Retina (tissue), 1 donor: Measurements from ENCODE around the gene PSKH1.
"Not testable (repeated sequence)": the region's sequence is repeated elsewhere in the genome, so short reads cannot be mapped to it uniquely, and the experiment has no call there.

Experiments used
- DNase-seq: peaks from one replicate; pipeline ENCODE4 v3.0.0-alpha.2; 2016

PSKH1 gene

GRCh38 chr16:67892375-67892774 lies 679 bp upstream of the PSKH1 start:
- DNase-seq, result no peak

- no peak for DNase-seq
Measured at GRCh38 chr16:67893743-67894399, 817 bp downstream of the PSKH1 start.

GRCh38 chr16:67897231-67897630 lies 4.2 kb downstream of the PSKH1 start:
- DNase-seq, result no peak

- DNase-seq, result no peak
Measured at GRCh38 chr16:67901734-67902133, 8.7 kb downstream of the PSKH1 start.

GRCh38 chr16:67902831-67903230 lies 9.8 kb downstream of the PSKH1 start:
- DNase-seq, result no peak

- no peak for DNase-seq
Measured at GRCh38 chr16:67907397-67908180, 14.5 kb downstream of the PSKH1 start.

- no peak for DNase-seq
Measured at GRCh38 chr16:67909056-67909742, 16.1 kb downstream of the PSKH1 start.

GRCh38 chr16:67910158-67910557 lies 17.1 kb downstream of the PSKH1 start:
- DNase-seq, result no peak

GRCh38 chr16:67914758-67915495 lies 21.9 kb downstream of the PSKH1 start:
- no peak for DNase-seq

- not testable (repeated sequence) for DNase-seq
Measured at GRCh38 chr16:67915496-67915769, 22.4 kb downstream of the PSKH1 start.

- no peak for DNase-seq
Measured at GRCh38 chr16:67915831-67916723, 23.0 kb downstream of the PSKH1 start.

- DNase-seq, result no peak
Measured at GRCh38 chr16:67917140-67917851, 24.2 kb downstream of the PSKH1 start.

GRCh38 chr16:67917852-67918236 lies 24.8 kb downstream of the PSKH1 start:
- DNase-seq, result no peak

- no peak for DNase-seq
Measured at GRCh38 chr16:67919622-67920221, 26.7 kb downstream of the PSKH1 start.

- DNase-seq, result no peak
Measured at GRCh38 chr16:67922221-67922620, 29.2 kb downstream of the PSKH1 start.

- DNase-seq, result no peak
Measured at GRCh38 chr16:67922740-67923139, 29.7 kb downstream of the PSKH1 start.

GRCh38 chr16:67923414-67924116 lies 30.5 kb downstream of the PSKH1 start:
- no peak for DNase-seq

- DNase-seq, result no peak
Measured at GRCh38 chr16:67924140-67924906, 31.3 kb downstream of the PSKH1 start.

GRCh38 chr16:67926181-67926750 lies 33.2 kb downstream of the PSKH1 start:
- DNase-seq, result no peak
